ENCODE results near the gene GSTM1. TPM values are rescaled to one million over a fixed set of nuclear protein-coding genes. Genes with fewer than 3 reads are reported as not detected.
A peak's percentile ranks its signal among the peaks of the same experiment; 100 is the strongest.

GSTM1 gene
- total and polyA plus RNA-seq, 4 donors = 0.10 to 36.9 TPM; not detected in 2

- no peaks in the 10 kb centered on the region for H3K9me3 ChIP-seq (ENCODE audit: control insufficient read depth in 4 of 4, insufficient read depth in 3 of 4, low read length in 3 of 4)
- H3K9ac ChIP-seq (ENCODE audit: insufficient read depth in 1 of 2, low read length in 2 of 2) = no peak overlapping the region
- H3K36me3 ChIP-seq (ENCODE audit: control insufficient read depth in 4 of 4, insufficient read depth in 4 of 4, low read length in 4 of 4) = peaks cover 0 to 2% (median 0%) of the 10 kb centered on the region in 4 donors
- DNase-seq (no peak), ATAC-seq (ENCODE audit: insufficient read depth, low FRiP score) (no peak)
- no peak overlapping the region for H3K4me3 ChIP-seq
- H3K27me3 ChIP-seq (ENCODE audit: control insufficient read depth in 3 of 3, insufficient read depth in 3 of 3, low read length in 2 of 3) = no peaks in the 10 kb centered on the region
- 89 to 92% methylated on average over 5 of the region's 5 CpGs for WGBS, 2 donors
- peaks cover 0 to 3% (median 0%) of the 10 kb centered on the region in 5 donors for H3K4me1 ChIP-seq (ENCODE audit: control insufficient read depth in 5 of 5, insufficient read depth in 5 of 5, low read length in 5 of 5)
- H3K27ac ChIP-seq (ENCODE audit: low read depth in 1 of 2, low read length in 1 of 2) = no peak overlapping the region
- TF ChIP-seq, protein P1, sequence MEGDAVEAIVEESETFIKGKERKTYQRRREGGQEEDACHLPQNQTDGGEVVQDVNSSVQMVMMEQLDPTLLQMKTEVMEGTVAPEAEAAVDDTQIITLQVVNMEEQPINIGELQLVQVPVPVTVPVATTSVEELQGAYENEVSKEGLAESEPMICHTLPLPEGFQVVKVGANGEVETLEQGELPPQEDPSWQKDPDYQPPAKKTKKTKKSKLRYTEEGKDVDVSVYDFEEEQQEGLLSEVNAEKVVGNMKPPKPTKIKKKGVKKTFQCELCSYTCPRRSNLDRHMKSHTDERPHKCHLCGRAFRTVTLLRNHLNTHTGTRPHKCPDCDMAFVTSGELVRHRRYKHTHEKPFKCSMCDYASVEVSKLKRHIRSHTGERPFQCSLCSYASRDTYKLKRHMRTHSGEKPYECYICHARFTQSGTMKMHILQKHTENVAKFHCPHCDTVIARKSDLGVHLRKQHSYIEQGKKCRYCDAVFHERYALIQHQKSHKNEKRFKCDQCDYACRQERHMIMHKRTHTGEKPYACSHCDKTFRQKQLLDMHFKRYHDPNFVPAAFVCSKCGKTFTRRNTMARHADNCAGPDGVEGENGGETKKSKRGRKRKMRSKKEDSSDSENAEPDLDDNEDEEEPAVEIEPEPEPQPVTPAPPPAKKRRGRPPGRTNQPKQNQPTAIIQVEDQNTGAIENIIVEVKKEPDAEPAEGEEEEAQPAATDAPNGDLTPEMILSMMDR (IDR thresholded peaks at IDR 0.05; ENCODE audit: control extremely low read depth, extremely low read depth) = no peak
These were observed 26.0 kb downstream of the GSTM1 start for GRCh38 chr1:109713636-109714035.

DNA sequence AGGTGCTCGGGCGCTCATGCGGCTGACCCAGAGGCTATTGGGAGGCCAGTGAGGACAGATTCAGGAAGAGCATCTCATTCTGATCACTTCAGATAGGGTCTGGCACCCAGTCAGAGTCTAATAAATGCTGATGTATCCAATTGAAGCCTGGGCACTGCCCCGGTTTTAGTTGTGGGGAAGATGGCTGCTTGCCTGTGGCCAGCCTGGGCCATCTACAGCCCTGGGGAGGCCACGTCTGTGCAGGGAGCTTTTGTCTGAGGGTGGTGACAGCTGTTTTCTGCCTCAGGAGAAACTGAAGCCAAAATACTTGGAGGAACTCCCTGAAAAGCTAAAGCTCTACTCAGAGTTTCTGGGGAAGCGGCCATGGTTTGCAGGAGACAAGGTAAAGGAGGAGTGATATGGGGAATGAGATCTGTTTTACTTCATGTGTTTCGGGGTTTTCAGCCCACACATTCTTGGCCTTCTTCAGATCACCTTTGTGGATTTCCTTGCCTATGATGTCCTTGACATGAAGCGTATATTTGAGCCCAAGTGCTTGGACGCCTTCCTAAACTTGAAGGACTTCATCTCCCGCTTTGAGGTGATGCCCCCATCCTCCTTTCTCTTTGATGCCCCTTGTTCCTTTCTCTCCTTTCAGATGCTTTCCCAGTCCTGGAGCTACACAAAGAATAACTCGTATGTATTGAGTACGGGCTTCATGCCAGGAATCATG, 27.2 kb downstream of the GSTM1 start:
- H3K9ac ChIP-seq (ENCODE audit: insufficient read depth in 1 of 2, low read length in 2 of 2) = no peak overlapping the region
- H3K27me3 ChIP-seq (ENCODE audit: control insufficient read depth in 3 of 3, insufficient read depth in 3 of 3, low read length in 2 of 3) = no peaks in the 10 kb centered on the region
- WGBS, 2 donors = 89 to 93% methylated on average over 12 of the region's 12 CpGs
- DNase-seq (no peak), ATAC-seq (ENCODE audit: insufficient read depth, low FRiP score) (no peak)
- H3K27ac ChIP-seq (ENCODE audit: low read depth in 1 of 2, low read length in 1 of 2) = no peak overlapping the region
- TF ChIP-seq, protein P1 (IDR thresholded peaks at IDR 0.05; ENCODE audit: control extremely low read depth, extremely low read depth) = no peak
- H3K4me1 ChIP-seq (ENCODE audit: control insufficient read depth in 5 of 5, insufficient read depth in 5 of 5, low read length in 5 of 5) = peaks cover 0 to 3% (median 0%) of the 10 kb centered on the region in 5 donors
- H3K36me3 ChIP-seq (ENCODE audit: control insufficient read depth in 4 of 4, insufficient read depth in 4 of 4, low read length in 4 of 4) = peaks cover 0 to 2% (median 0%) of the 10 kb centered on the region in 4 donors
- no peaks in the 10 kb centered on the region for H3K9me3 ChIP-seq (ENCODE audit: control insufficient read depth in 4 of 4, insufficient read depth in 3 of 4, low read length in 3 of 4)
- no peak overlapping the region for H3K4me3 ChIP-seq

- peak in 2 of 3 donors; percentile 34 to 52 for DNase-seq
- H3K4me3 ChIP-seq = no peak overlapping the region
- H3K27ac ChIP-seq (ENCODE audit: low read depth in 1 of 2, low read length in 1 of 2) = no peak overlapping the region
- no peak overlapping the region for H3K9ac ChIP-seq (ENCODE audit: insufficient read depth in 1 of 2, low read length in 2 of 2)
- H3K36me3 ChIP-seq (ENCODE audit: control insufficient read depth in 4 of 4, insufficient read depth in 4 of 4, low read length in 4 of 4) = peaks cover 0 to 2% (median 0%) of the 10 kb centered on the region in 4 donors
- TF ChIP-seq, protein P1 (IDR thresholded peaks at IDR 0.05; ENCODE audit: control extremely low read depth, extremely low read depth) = no peak
- WGBS, 2 donors = 85 to 93% methylated on average over 3 of the region's 3 CpGs
- no peaks in the 10 kb centered on the region for H3K27me3 ChIP-seq (ENCODE audit: control insufficient read depth in 3 of 3, insufficient read depth in 3 of 3, low read length in 2 of 3)
- ATAC-seq (ENCODE audit: insufficient read depth, low FRiP score) = no peak
- peaks cover 0 to 3% (median 0%) of the 10 kb centered on the region in 5 donors for H3K4me1 ChIP-seq (ENCODE audit: control insufficient read depth in 5 of 5, insufficient read depth in 5 of 5, low read length in 5 of 5)
- H3K9me3 ChIP-seq (ENCODE audit: control insufficient read depth in 4 of 4, insufficient read depth in 3 of 4, low read length in 3 of 4) = no peaks in the 10 kb centered on the region
These were observed 28.5 kb downstream of the GSTM1 start for GRCh38 chr1:109716121-109716520.

Data from lung (tissue), 12 donors.